Kidney tubule cell (primary cell): ENCODE measurements around the gene SERPINI1.

Source experiments
- DNase-seq: peaks from one replicate; pipeline ENCODE4 v3.0.0-alpha.2; 2018; ENCODE audit warnings: low spot score

The SERPINI1 gene

GRCh38 chr3:167851171-167851570 is 115.7 kb downstream of the SERPINI1 start:
- DNase-seq, result no peak

GRCh38 chr3:167851749-167852148 is 116.2 kb downstream of the SERPINI1 start:
- DNase-seq, result no peak

DNA sequence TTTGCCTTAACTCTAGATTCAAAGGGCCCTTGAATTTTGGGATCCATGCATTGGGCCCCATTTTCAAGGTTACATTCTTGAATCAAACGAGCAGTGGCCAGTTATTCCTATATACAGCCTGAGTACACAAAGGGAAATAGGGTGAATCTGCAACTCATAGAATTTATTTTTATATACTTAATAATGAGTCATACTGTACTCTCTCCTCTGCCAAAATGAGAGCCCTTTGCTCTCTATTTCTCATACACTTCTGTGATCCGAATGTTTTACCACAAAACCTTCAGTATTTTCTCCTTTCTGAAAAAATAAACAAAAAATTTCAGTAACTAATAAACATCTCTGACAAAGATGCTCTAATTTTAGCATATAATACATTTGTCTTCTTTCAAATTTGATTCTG is 116.7 kb downstream of the SERPINI1 start:
- DNase-seq, result no peak

DNA sequence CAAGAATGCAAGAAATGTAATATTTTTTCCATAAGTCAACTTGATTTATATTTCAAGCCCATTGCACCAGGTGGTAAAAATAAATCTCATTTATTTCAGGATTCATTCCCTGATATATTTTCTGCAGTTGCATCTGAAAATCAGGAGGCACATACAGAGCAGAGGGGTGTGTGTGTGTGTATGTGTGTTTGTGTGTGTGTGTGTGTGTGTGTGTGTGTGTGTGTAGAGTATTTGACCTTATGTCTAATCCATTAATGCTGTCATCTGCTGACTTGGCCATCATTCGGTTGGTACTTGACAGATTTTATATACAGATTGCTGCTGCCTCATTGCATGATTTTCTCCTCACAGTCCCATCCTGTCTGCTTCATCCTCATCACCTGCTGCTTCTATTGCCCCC is 118.5 kb downstream of the SERPINI1 start:
- no peak for DNase-seq

- no peak for DNase-seq
Observed at GRCh38 chr3:167854846-167855245, 119.3 kb downstream of the SERPINI1 start.

DNA sequence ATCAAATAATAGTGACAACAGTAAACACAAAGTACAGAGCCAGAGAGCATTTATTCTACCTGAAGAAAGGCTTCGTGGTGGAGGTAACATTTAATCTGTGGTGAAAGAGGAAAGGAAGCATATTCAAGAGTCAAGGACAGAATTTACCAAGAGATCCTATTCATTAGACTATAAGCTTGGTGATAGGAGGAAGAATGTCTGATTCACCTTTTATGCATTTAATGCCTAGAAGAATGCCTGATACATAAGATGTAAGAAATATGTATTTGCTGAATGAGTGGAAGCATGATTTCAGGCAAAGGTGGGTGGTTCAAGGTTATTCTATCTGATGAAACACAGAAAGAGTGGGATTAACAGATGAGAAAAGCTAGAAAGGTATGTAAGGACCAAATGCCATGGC is 119.8 kb downstream of the SERPINI1 start:
- DNase-seq, result no peak

GRCh38 chr3:167858865-167859264 is 123.3 kb downstream of the SERPINI1 start:
- no peak for DNase-seq

DNA sequence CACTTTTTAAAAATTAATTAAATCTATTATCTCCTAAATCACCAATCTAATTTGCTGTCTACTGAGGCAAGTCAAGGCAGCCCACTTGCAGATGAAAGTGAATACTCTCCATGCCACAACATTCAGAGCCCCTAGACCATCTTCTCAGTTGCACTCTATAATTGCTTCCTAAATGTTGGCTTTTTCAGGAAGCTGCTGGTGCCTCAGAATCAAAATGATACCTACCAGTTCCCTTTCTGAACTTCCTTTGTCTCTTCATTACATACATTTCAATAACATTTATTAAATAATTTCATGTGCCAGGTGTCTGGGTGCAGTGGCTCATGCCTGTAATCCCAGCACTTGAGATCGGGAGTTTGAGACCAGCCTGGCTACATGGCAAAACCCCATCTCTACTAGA is 124.1 kb downstream of the SERPINI1 start:
- no peak for DNase-seq

GRCh38 chr3:167861649-167862048 is 126.1 kb downstream of the SERPINI1 start:
- no peak for DNase-seq

DNA sequence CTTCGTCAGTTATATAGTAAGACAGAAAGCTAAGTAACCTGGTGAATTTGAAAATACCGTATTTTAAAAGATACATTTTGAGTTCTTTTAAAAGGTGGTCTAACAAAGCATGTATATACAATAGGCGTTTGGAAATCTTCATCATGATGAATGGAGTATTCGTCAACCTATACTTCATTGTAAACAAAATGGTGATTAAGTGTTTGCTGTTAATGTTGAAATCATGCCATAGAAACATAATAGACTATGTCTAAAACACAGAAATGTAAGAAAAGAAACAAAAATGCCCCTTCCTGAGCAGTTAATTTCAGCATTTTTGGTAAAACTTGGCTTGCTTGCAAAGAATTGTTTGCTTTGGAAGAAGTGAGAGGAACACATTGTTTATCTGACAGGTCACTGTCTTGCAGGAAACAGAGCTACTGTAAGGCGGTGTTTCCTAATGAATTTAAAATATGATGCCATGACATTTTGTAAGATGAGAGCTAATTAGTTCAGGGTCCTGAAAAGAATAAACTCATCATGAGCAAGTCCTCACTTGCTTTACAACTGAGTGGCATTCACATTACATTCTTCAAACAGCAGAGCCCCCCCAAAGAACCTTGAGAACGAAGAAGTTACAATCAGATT is 126.7 kb downstream of the SERPINI1 start:
- DNase-seq, result no peak

GRCh38 chr3:167863811-167864551 is 128.5 kb downstream of the SERPINI1 start:
- no peak for DNase-seq

- DNase-seq, result no peak
Observed at GRCh38 chr3:167864552-167864874, 129.0 kb downstream of the SERPINI1 start.

DNA sequence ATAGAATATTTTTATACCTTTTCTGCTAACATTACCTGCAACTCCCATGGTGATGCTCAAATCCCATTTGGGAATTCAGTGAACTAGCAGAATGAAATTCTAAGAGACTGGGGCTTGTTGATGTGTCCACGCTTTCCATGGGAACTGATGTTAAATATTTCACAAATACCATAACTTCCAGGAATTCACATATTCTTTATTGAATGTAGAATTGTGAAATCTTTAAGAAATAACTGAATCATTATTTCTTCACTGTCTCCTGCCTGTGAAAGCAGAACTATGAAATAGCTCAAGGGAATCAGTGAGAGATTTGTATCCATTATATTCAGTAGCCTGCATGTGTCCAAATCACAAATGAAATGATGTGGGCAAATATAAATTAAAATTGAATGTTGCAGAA is 130.8 kb downstream of the SERPINI1 start:
- DNase-seq, result no peak

GRCh38 chr3:167867981-167868380 is 132.5 kb downstream of the SERPINI1 start:
- no peak for DNase-seq

GRCh38 chr3:167870181-167870580 is 134.7 kb downstream of the SERPINI1 start:
- no peak for DNase-seq

GRCh38 chr3:167870759-167871158 is 135.2 kb downstream of the SERPINI1 start:
- no peak for DNase-seq

GRCh38 chr3:167872032-167872431 is 136.5 kb downstream of the SERPINI1 start:
- no peak for DNase-seq

DNA sequence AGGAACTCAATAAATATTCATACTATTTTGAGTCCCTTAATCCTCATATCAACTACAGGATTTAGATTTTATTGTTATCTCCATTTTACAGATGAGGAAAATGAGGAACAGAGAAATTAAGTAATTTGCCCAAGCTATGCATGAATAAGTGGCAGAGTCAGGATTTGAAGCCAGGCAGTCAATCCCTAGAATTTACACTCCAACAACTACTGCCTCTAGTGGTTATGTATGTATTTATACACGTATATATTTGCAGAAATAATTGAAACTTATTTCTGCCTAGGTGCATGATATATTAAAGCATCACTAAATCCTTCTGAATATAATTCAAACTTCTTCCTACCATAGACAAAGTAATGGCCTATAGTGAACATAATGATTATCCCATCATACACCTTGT is 137.4 kb downstream of the SERPINI1 start:
- no peak for DNase-seq

DNA sequence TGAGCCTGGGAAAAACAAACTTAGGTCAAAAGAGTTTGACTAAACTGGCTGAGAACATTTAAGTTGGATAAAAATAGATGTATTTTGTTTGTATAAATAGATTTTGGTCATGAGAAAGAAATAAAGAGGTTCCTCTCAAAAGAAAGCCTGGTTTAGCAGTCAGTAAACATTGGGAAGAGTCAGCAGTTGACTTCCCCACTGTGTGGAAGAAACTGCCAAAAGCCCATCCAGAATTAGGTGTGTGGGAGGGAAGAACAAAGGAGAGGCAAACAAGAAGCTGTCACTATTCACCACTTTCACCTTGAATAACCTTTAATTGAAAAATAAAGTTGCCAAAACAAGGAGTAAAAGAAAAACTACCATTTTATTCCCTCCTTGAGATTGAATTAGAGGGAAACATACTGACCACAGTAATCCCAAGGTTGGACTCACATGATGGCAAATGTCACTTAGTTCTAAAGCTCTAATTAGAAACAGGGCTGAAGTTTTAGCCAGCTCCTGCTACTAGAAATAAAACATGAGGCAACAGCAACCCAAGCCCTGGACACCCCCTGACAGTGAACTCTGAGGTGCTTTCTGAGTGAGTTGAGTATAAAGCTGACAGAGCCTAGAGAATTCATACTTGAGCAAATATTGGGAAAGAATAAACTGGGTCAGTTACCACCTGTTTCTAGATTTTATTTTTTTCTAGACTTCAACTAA is 139.3 kb downstream of the SERPINI1 start:
- no peak for DNase-seq
